ENCODE measurements around the gene INS. TPM values are rescaled to one million over a fixed set of nuclear protein-coding genes. Genes with fewer than 3 reads are reported as not detected.
A peak's percentile ranks its signal among the peaks of the same experiment; 100 is the strongest.
"Not testable (repeated sequence)": the region's sequence is repeated elsewhere in the genome, so short reads cannot be mapped to it uniquely, and the experiment has no call there.

The INS gene
- total RNA-seq, 1 donor from 2014 or later, result not detected

GRCh38 chr11:2182075-2182474 is 21.1 kb upstream of the INS start:
- no peak for DNase-seq (ENCODE audit: low spot score)

GRCh38 chr11:2180789-2181370 is 19.9 kb upstream of the INS start:
- DNase-seq (ENCODE audit: low spot score), result no peak

- DNase-seq (ENCODE audit: low spot score), result no peak
Observed at GRCh38 chr11:2180347-2180746, 19.3 kb upstream of the INS start.

GRCh38 chr11:2179516-2179915 is 18.5 kb upstream of the INS start:
- DNase-seq (ENCODE audit: low spot score), result no peak

- DNase-seq (ENCODE audit: low spot score), result peak; percentile 45
Observed at GRCh38 chr11:2178906-2179494, 18.0 kb upstream of the INS start.

- DNase-seq (ENCODE audit: low spot score), result not testable (repeated sequence)
Observed at GRCh38 chr11:2178055-2178773, 17.2 kb upstream of the INS start.

- no peak for DNase-seq (ENCODE audit: low spot score)
Observed at GRCh38 chr11:2177076-2177475, 16.1 kb upstream of the INS start.

- no peak for DNase-seq (ENCODE audit: low spot score)
Observed at GRCh38 chr11:2176389-2176900, 15.4 kb upstream of the INS start.

GRCh38 chr11:2175659-2176058 is 14.7 kb upstream of the INS start:
- DNase-seq (ENCODE audit: low spot score), result no peak

- DNase-seq (ENCODE audit: low spot score), result no peak
Observed at GRCh38 chr11:2174361-2174760, 13.4 kb upstream of the INS start.

GRCh38 chr11:2173761-2174160 is 12.8 kb upstream of the INS start:
- DNase-seq (ENCODE audit: low spot score), result no peak

GRCh38 chr11:2173150-2173693 is 12.2 kb upstream of the INS start:
- DNase-seq (ENCODE audit: low spot score), result no peak

- DNase-seq (ENCODE audit: low spot score), result no peak
Observed at GRCh38 chr11:2172676-2173075, 11.7 kb upstream of the INS start.

- DNase-seq (ENCODE audit: low spot score), result no peak
Observed at GRCh38 chr11:2171591-2172003, 10.6 kb upstream of the INS start, which contains the start of gene TH. TH (minus strand) TSS chr11:2171815; CDS start chr11:2171786, 29 bp downstream.

- no peak for DNase-seq (ENCODE audit: low spot score)
Observed at GRCh38 chr11:2169626-2170570, 8.9 kb upstream of the INS start.

GRCh38 chr11:2169005-2169378 is 8.0 kb upstream of the INS start:
- no peak for DNase-seq (ENCODE audit: low spot score)

- no peak for DNase-seq (ENCODE audit: low spot score)
Observed at GRCh38 chr11:2168286-2169004, 7.4 kb upstream of the INS start.

- no peak for DNase-seq (ENCODE audit: low spot score)
Observed at GRCh38 chr11:2167141-2168045, 6.4 kb upstream of the INS start.

- no peak for DNase-seq (ENCODE audit: low spot score)
Observed at GRCh38 chr11:2166091-2166851, 5.3 kb upstream of the INS start.
